ENCODE results near the gene SCN2A. TPM values are rescaled to one million over a fixed set of nuclear protein-coding genes. Genes with fewer than 3 reads are reported as not detected.

Gene SCN2A
- polyA plus RNA-seq, 2 of the 4 experiments (the other 2 are of a cell fraction), result 0.01 to 0.05 TPM

- ATAC-seq (no peak), FAIRE-seq (no peak), DNase-seq (ENCODE audit: low read depth in 1 of 2, low spot score in 1 of 2) (no peak)
- Histone ChIP-seq H3K4me2 (no peak overlapping the region), H3K9me3 (no peaks in the 10 kb centered on the region), H3K4me3 (no peak overlapping the region), H3K4me1 (no peaks in the 10 kb centered on the region), H3K27ac (no peak overlapping the region)
- WGBS (ENCODE audit: missing lambda C conversion rate), result 77% methylated on average over 1 of the region's 1 CpG
- CTCF ChIA-PET, result no interaction called here
- TF ChIP-seq, protein P1, sequence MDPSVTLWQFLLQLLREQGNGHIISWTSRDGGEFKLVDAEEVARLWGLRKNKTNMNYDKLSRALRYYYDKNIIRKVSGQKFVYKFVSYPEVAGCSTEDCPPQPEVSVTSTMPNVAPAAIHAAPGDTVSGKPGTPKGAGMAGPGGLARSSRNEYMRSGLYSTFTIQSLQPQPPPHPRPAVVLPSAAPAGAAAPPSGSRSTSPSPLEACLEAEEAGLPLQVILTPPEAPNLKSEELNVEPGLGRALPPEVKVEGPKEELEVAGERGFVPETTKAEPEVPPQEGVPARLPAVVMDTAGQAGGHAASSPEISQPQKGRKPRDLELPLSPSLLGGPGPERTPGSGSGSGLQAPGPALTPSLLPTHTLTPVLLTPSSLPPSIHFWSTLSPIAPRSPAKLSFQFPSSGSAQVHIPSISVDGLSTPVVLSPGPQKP (IDR thresholded peaks at IDR 0.05; ENCODE audit: low read depth, low read length), result no peak
- no peak for TF ChIP-seq HDAC2 (IDR thresholded peaks at IDR 0.05)
- POLR2A ChIA-PET, result no interaction called here
Measured at GRCh38 chr2:165428926-165429325, 189.7 kb downstream of the SCN2A start.

- no peak for ATAC-seq
- Histone ChIP-seq H3K4me2 (no peak overlapping the region), H3K9me3 (no peaks in the 10 kb centered on the region), H3K4me3 (no peak overlapping the region), H3K27ac (no peak overlapping the region), H3K4me1 (no peaks in the 10 kb centered on the region)
- no peak for FAIRE-seq
- ChIA-PET CTCF (no interaction called here), POLR2A (no interaction called here)
- TF ChIP-seq ATOH8 (CRISPR knock-in tag; IDR thresholded peaks at IDR 0.05; ENCODE audit: low read depth) (no peak), EP300 (IDR thresholded peaks at IDR 0.05) (no peak), MAFK (IDR thresholded peaks at IDR 0.05; ENCODE audit: partially characterized antibody) (no peak), RFX5 (IDR thresholded peaks at IDR 0.05) (no peak), PHF8 (IDR thresholded peaks at IDR 0.05; ENCODE audit: borderline replicate concordance, low read depth) (no peak), HOXB13 (CRISPR knock-in tag; IDR thresholded peaks at IDR 0.05; ENCODE audit: low read depth) (no peak)
- TF ChIP-seq, protein P2, sequence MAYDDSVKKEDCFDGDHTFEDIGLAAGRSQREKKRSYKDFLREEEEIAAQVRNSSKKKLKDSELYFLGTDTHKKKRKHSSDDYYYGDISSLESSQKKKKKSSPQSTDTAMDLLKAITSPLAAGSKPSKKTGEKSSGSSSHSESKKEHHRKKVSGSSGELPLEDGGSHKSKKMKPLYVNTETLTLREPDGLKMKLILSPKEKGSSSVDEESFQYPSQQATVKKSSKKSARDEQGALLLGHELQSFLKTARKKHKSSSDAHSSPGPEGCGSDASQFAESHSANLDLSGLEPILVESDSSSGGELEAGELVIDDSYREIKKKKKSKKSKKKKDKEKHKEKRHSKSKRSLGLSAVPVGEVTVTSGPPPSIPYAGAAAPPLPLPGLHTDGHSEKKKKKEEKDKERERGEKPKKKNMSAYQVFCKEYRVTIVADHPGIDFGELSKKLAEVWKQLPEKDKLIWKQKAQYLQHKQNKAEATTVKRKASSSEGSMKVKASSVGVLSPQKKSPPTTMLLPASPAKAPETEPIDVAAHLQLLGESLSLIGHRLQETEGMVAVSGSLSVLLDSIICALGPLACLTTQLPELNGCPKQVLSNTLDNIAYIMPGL (CRISPR knock-in tag; IDR thresholded peaks at IDR 0.05; ENCODE audit: borderline replicate concordance), result no peak
- DNase-seq (ENCODE audit: low read depth in 1 of 2, low spot score in 1 of 2), result no peak
Measured at GRCh38 chr2:165431014-165431413, 191.8 kb downstream of the SCN2A start.

DNA sequence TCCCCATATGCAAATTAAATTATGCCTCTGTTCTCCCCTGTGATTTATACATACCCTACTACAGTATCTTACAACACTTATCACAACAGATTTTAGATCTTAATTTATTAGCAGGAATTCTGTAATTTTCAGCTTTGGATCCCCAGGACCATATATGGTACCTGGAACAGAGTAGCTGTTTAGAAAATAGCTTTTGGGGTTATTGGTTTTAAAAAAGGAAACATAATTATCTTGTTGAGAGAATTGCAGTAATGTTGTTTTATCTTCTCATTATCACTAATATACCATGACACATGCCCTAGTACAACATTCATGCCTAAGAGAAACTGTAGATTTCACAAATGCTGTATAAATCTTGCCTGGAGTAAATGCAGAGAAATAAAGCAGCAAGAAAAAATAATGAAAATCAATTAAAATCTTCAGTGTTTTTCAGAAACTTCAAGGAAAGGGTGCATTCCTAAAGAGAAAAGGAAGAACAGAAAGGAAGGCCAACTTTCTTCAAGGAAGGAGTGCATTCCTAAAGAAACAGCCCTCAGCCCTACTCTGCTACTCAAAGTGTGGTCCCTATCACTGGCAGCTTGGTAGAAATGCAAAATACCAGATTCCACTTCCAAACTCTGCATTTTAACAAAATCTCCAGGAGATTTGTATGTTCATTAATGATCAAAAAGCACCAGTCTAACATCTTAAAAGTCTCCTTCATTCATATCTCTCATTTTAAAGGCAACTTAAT, 193.2 kb downstream of the SCN2A start:
- DNase-seq (ENCODE audit: low read depth in 1 of 2, low spot score in 1 of 2), result no peak
- H3K4me2 ChIP-seq, result no peak overlapping the region
- no peaks in the 10 kb centered on the region for H3K4me1 ChIP-seq
- no peak for FAIRE-seq
- H3K9me3 ChIP-seq, result no peaks in the 10 kb centered on the region
- no peak for TF ChIP-seq CEBPB (IDR thresholded peaks at IDR 0.05)
- TF ChIP-seq CBX2 (IDR thresholded peaks at IDR 0.05; ENCODE audit: borderline replicate concordance, low read depth), result no peak
- TF ChIP-seq MAX (IDR thresholded peaks at IDR 0.05), result no peak
- no peak for TF ChIP-seq ZFP36 (IDR thresholded peaks at IDR 0.05; ENCODE audit: borderline replicate concordance, partially characterized antibody)
- no peak for TF ChIP-seq ESRRA (IDR thresholded peaks at IDR 0.05; ENCODE audit: borderline replicate concordance, low read length)
- no peak for TF ChIP-seq RFX5 (IDR thresholded peaks at IDR 0.05)
- no peak for TF ChIP-seq ZSCAN20 (CRISPR knock-in tag; IDR thresholded peaks at IDR 0.05)
- TF ChIP-seq NR3C1 (IDR thresholded peaks at IDR 0.05), result no peak
- TF ChIP-seq RAD21 (conservative IDR thresholded peaks at IDR 0.05 in 1 of 2, IDR thresholded peaks at IDR 0.05 in 1 of 2), result no peak
- TF ChIP-seq REST (IDR thresholded peaks at IDR 0.05), result no peak
- TF ChIP-seq, protein P3, sequence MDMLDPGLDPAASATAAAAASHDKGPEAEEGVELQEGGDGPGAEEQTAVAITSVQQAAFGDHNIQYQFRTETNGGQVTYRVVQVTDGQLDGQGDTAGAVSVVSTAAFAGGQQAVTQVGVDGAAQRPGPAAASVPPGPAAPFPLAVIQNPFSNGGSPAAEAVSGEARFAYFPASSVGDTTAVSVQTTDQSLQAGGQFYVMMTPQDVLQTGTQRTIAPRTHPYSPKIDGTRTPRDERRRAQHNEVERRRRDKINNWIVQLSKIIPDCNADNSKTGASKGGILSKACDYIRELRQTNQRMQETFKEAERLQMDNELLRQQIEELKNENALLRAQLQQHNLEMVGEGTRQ (IDR thresholded peaks at IDR 0.05), result no peak
- TF ChIP-seq, protein P4, sequence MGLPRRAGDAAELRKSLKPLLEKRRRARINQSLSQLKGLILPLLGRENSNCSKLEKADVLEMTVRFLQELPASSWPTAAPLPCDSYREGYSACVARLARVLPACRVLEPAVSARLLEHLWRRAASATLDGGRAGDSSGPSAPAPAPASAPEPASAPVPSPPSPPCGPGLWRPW (IDR thresholded peaks at IDR 0.05), result no peak
- TF ChIP-seq RARB (CRISPR knock-in tag; IDR thresholded peaks at IDR 0.05), result no peak
- TF ChIP-seq NPAS2 (CRISPR knock-in tag; IDR thresholded peaks at IDR 0.05; ENCODE audit: borderline replicate concordance), result no peak
- ChIA-PET POLR2A (no interaction called here), CTCF (no interaction called here)
- no peak overlapping the region for H3K4me3 ChIP-seq
- no peak overlapping the region for H3K27ac ChIP-seq
- ATAC-seq, result no peak

Measured in A549 (cell line).